Right lobe of liver (tissue), 6 donors: ENCODE measurements around the gene CSGALNACT2. TPM values are rescaled to one million over a fixed set of nuclear protein-coding genes. Genes with fewer than 3 reads are reported as not detected.

ENCODE experiments used
- ATAC-seq, 4 donors: fragments of 200-7000 bp; cut with Tn5 transposase; one replicate each; pipeline ENCODE4 v1.9.1; 2020; ENCODE audit warnings: mild to moderate bottlenecking in 4 of 4, moderate library complexity in 4 of 4
- DNase-seq, 3 donors: peaks; one replicate each; pipeline ENCODE4 v3.0.0-alpha.2; 2020
- H3K27ac ChIP-seq, 3 donors: fragments of 200-600 bp; one replicate each; pipeline ENCODE4 v1.8.0; 2022
- H3K27me3 ChIP-seq, 2 donors: fragments of 200-600 bp; one replicate each; pipeline ENCODE4 v1.8.0; 2022
- H3K36me3 ChIP-seq, 4 donors: fragments of 200-600 bp; sonication (generic) in 1 of 4; one replicate each; pipeline versions ENCODE4 v1.5.1 to v1.8.0; 2017 to 2022; ENCODE audit warnings: control low read depth in 1 of 4
- H3K4me1 ChIP-seq, 4 donors: fragments of 200-600 bp; sonication (generic) in 1 of 4; one replicate each; pipeline versions ENCODE4 v1.5.1 to v1.8.0; 2017 to 2022; ENCODE audit warnings: control low read depth in 1 of 4
- H3K4me3 ChIP-seq, 3 donors: fragments of 200-600 bp; one replicate each; pipeline ENCODE4 v1.8.0; 2022
- H3K9me3 ChIP-seq, 4 donors: fragments of 200-600 bp; sonication (generic) in 1 of 4; one replicate each; pipeline versions ENCODE4 v1.5.1 to v1.8.0; 2017 to 2022; ENCODE audit warnings: control low read depth in 1 of 4
- CTCF ChIP-seq, 4 donors: fragments of 200-600 bp in 3 of 4; fragments of 450-650 bp in 1 of 4; IDR thresholded peaks; one replicate each; pipeline versions ENCODE4 v1.5.1 to v1.8.0; 2016 to 2022; ENCODE audit warnings: antibody characterized with exemption in 4 of 4, mild to moderate bottlenecking in 2 of 4
- POLR2A ChIP-seq: fragments of 450-650 bp; IDR thresholded peaks from one replicate; pipeline ENCODE4 v1.6.1; 2017; ENCODE audit warnings: antibody characterized with exemption, mild to moderate bottlenecking
- WGBS: methylation state at CpG from one replicate; pipeline ENCODE4 v1.1.6; 2018; ENCODE audit warnings: low coverage, low lambda C conversion rate; ENCODE audit not compliant: insufficient coverage; ENCODE audit errors: missing lambda C conversion rate; 5-methylcytosine and 5-hydroxymethylcytosine counted together
- intact Hi-C, 2 donors: fragments of 100-400 bp; cut with DNase I; formaldehyde crosslinking; loops; one replicate each; pipeline versions ENCODE4 v1.11.2 to v1.14.1; 2022
- total RNA-seq, 6 experiments: library from RNA; depleted of rRNA in 2 of 6; stranded (reverse); fragments of >200 nt in 2 of 6; fragmentation: NEBNext Ultra II Directional in 3 of 6; extraction: Animal tissue kit (Norgen Biotek cat#: 25700) in 3 of 6; gene quantifications; one replicate each; pipeline versions ENCODE4 v1.1.0 to v1.2.4, GENCODE V29; 2016 to 2023
- donor health status: DM: no; HTN: yes; CAD: no.
- donor health status: DM: no; HTN: no; CAD: no.
- donor health status: DM: no; HTN: no; CAD: no.
- donor health status: DM: no; HTN: yes; CAD: no.
- donor health status: DM: no; HTN: yes; CAD: no.

The CSGALNACT2 gene
- total RNA-seq, 6 experiments from 2014 or later = 5.4 to 11.1 (median 8.3) TPM

GRCh38 chr10:43204943-43205671 is 66.9 kb downstream of the CSGALNACT2 start:
- no peaks in the 10 kb centered on the region for H3K36me3 ChIP-seq
- WGBS = 25% methylated on average over 2 of the region's 11 CpGs
- no peaks in the 10 kb centered on the region for H3K27me3 ChIP-seq
- no peaks in the 10 kb centered on the region for H3K9me3 ChIP-seq
- no peak overlapping the region for H3K4me3 ChIP-seq
- TF ChIP-seq CTCF (IDR thresholded peaks at IDR 0.05) = peak; percentile 43 to 75 (median 64)
- TF ChIP-seq POLR2A = no peak
- ATAC-seq (peak; percentile 51 to 76 (median 70)), DNase-seq (peak; percentile 52 to 64 (median 53))
- H3K27ac ChIP-seq = no peak overlapping the region
- H3K4me1 ChIP-seq = no peaks in the 10 kb centered on the region
- intact Hi-C loops = no loop called here

GRCh38 chr10:43205681-43206390 is 67.6 kb downstream of the CSGALNACT2 start:
- 95% methylated on average over 7 of the region's 20 CpGs for WGBS

GRCh38 chr10:43206391-43207235 is 68.4 kb downstream of the CSGALNACT2 start:
- H3K4me1 ChIP-seq = no peaks in the 10 kb centered on the region
- H3K9me3 ChIP-seq = no peaks in the 10 kb centered on the region
- H3K27ac ChIP-seq = no peak overlapping the region
- DNase-seq (peak; percentile 7 to 39 (median 35)), ATAC-seq (no peak)
- no peaks in the 10 kb centered on the region for H3K36me3 ChIP-seq
- WGBS = 17% methylated on average over 1 of the region's 13 CpGs
- H3K4me3 ChIP-seq = no peak overlapping the region
- intact Hi-C loops = no loop called here
- TF ChIP-seq CTCF (IDR thresholded peaks at IDR 0.05) (no peak), POLR2A (no peak)
- H3K27me3 ChIP-seq = no peaks in the 10 kb centered on the region

More at GRCh38 chr10:43205681-43206390, 67.6 kb downstream of the CSGALNACT2 start:
- Histone ChIP-seq H3K27me3 (no peaks in the 10 kb centered on the region), H3K36me3 (no peaks in the 10 kb centered on the region), H3K4me3 (no peak overlapping the region), H3K9me3 (no peaks in the 10 kb centered on the region), H3K27ac (no peak overlapping the region), H3K4me1 (no peaks in the 10 kb centered on the region)
- ATAC-seq (no peak), DNase-seq (peak in 2 of 3 donors; percentile 41 to 50)
- no peak for TF ChIP-seq CTCF (IDR thresholded peaks at IDR 0.05)
- no peak for TF ChIP-seq POLR2A
- intact Hi-C loops = no loop called here

- no peak for ATAC-seq
- H3K27me3 ChIP-seq = no peaks in the 10 kb centered on the region
- no peaks in the 10 kb centered on the region for H3K9me3 ChIP-seq
- DNase-seq = peak; percentile 7 to 41 (median 37)
- no peak for TF ChIP-seq CTCF (IDR thresholded peaks at IDR 0.05)
- TF ChIP-seq POLR2A = no peak
- intact Hi-C loops = no loop called here
- H3K27ac ChIP-seq = no peak overlapping the region
- H3K36me3 ChIP-seq = no peaks in the 10 kb centered on the region
- no peak overlapping the region for H3K4me3 ChIP-seq
- H3K4me1 ChIP-seq = no peaks in the 10 kb centered on the region
- WGBS = no CpG with 5 or more reads among the region's 17 CpGs
These were observed 70.2 kb downstream of the CSGALNACT2 start for GRCh38 chr10:43208147-43209073.
